HTR-8/SVneo (cell line): ENCODE data around the gene SPRYD3.
"Not testable (repeated sequence)": the region's sequence is repeated elsewhere in the genome, so short reads cannot be mapped to it uniquely, and the experiment has no call there.

Source experiments
- DNase-seq: peaks from one replicate; pipeline ENCODE4 v3.0.0; 2011; ENCODE audit warnings: low spot score, mixed read lengths; ENCODE audit not compliant: insufficient read length
- FAIRE-seq: peaks from 2 replicates; lab custom pipeline; 2011; peaks lifted over from hg19 to GRCh38; lab: Jason Lieb, UNC

The SPRYD3 gene

DNA sequence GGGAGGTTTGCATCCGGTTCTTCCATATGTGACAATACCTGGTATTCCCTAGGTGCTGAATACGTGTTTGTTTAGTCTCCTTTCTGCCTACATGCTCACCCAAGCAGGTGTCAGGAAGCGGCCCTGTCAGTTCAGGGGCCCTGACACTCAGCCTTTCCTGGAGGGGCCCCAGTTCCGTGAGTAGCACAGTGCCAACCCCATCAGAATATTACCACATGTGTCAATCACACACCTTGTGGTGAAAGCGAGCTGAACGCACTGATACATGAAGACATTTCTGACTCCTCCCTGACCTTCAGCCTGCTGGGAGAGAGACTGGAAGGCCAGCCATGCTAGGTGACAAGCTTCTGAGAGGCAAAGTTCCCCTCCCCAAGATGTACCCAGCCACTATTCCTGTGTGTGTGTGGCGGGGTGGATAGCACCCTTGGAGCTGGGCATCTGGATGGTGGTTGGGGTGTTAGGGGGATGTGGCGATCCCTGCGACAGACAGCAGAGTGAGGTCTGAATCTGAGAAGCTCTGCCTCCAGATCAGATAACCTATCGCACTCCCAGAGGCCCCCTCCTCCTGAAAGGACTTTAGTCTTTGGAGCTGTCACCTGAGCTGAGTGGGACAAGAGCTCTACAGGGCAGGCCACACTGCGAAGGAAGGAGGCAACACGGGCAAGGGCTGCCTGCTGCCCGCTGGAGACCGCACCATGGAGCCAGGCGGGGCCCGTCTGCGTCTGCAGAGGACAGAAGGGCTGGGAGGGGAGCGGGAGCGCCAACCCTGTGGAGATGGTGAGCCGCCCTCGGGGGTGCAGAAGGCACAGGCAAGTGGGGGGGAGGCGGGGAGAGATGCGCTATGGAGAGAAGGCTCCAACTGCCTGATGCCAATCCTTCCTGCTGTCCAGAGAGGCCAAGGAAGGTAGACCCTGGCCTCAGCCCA is 24.0 kb upstream of the SPRYD3 start, which contains the start of gene SOAT2:
Gene SOAT2, plus strand, starts transcription at position 604 of the 925 bp plus-strand sequence. Its CDS starts 92 bp downstream, at position 696.
- FAIRE-seq (no peak), DNase-seq (no peak)

GRCh38 chr12:53101931-53102781 is 23.0 kb upstream of the SPRYD3 start:
- FAIRE-seq, result no peak
- no peak for DNase-seq

DNA sequence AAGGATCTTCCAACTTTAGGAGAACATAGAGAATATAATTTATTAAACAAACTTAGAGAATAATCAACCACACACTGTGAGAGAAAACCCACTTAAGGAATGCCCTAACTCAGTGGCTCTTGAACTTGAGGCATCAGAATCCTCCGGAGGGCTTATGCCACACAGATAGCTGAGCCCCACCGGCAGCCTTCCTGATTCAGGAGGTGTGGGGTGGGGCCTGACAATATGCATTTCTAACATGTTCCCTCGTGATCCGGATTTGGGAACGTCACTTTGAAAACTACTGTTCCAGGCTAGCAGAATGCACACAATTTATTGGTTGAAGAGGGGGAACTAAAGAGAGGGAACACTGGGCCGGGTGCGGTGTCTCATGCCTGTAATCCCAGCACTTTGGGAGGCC is 22.1 kb upstream of the SPRYD3 start:
- DNase-seq (no peak), FAIRE-seq (no peak)

DNA sequence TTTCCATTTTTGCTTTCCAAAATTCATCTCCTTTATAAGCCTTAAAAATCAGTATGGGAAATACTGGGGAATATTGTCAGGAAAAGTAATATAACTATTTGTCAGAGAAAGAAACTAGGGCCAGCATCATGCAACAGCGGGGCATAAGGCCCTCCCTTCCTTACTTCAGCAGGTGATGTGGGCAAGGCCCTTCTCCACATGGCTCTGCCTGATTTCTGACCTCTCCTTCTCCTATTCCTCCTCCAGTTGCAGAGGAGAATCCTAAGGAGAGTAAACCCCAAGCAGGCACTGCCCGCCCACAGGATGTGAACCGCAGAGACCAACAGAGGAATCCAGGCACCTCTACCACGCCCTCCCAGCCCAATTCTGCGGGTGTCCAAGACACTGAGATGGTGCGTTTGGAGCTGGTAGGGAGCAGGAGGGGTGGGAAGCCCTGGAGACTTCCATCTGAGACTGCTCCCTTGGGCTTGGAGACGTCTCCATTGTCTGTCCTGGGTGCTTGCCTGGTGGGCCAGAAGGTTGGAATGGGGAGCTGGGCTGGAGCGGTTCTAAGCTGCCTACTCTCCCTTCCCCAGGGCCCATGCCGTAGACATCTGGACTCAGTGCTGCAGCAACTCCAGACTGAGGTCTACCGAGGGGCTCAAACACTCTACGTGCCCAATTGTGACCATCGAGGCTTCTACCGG is 21.4 kb upstream of the SPRYD3 start:
- FAIRE-seq (no peak), DNase-seq (no peak)

DNA sequence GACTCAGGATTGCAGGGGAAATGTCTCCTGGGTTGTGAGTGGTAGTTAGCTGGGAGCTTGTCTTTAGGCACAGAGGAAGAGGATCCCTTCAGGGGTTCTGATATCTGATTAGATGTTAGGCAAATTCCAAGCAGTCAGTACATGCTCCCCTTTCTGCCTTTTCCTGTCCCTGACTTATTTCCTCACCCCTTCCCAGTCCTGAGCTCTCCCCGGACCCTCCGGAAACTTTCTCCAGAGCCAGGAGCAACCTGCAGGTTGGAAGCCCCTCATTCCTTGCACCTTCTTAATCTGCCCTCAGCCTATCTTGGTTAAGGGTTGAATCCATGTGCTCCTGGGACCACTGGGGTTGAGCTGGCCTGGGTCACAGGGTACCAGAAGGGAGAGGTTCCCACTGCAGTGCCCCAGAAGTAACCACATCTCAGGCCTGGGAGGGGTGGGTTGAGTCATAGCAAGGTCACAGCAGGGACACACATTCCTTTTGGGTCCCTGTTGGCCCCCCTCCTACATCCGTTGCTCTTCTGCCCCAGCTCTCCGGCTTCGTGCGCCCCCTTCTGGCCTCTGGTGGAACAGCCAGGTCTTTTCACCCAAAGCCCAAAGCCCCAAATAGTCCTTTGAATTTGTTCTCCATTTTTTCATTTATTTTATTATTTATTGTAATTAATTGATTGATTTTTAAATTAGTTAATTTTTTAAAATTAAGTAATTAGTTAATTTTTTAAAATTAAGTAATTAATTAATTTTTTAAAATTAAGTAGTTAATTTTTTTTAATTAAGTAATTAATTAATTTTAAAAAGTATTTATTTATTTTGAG is 20.1 kb upstream of the SPRYD3 start:
- FAIRE-seq (peak; percentile 70), DNase-seq (peak; percentile 97)

- DNase-seq (peak; percentile 73), FAIRE-seq (peak; percentile 51)
Observed at GRCh38 chr12:53098354-53098981, 19.3 kb upstream of the SPRYD3 start.

GRCh38 chr12:53097564-53098353 is 18.6 kb upstream of the SPRYD3 start, which contains the start of gene IGFBP6:
IGFBP6 (plus strand) TSS chr12:53097667; CDS start chr12:53097718, 51 bp downstream.
- FAIRE-seq, result peak; percentile 58
- peak; percentile 30 for DNase-seq

DNA sequence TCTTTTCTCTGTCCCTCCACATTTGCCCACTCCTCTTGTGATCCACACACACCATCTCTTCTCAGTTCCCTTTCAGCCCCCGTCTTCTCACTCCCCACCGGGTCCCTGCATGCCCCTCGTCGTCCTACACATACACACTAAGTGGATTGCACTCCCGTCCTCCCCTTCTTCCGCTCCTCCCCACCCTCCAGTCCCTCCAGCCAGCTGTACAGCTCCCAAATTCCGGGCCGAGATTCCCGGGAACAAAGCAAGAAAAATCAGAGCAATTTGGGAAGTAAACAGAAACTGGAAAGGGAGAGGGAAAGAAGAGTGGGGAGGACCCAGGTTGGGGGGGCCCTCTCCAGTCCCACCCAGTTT is 18.0 kb upstream of the SPRYD3 start:
- FAIRE-seq (no peak), DNase-seq (peak; percentile 45)

DNA sequence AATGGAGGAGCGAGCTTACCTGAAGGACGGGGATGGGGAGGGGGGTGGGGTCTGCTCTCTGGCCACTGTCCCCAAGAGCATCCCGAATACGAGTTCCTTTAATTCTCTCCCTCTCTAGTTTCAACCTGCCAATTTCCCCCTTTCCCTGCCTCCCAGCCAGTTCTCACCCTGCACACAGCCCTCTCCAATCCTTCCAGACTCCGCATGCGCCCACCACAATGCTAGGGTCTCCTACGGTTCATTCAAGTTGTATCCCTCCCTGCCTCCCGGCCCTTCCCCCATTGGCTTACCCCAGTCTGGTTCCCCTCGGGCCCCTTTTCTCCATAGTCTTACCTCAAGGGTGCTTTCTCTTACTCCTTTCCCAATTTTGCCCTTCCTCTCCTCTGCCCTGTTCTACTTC is 17.6 kb upstream of the SPRYD3 start:
- no peak for FAIRE-seq
- DNase-seq, result no peak

DNA sequence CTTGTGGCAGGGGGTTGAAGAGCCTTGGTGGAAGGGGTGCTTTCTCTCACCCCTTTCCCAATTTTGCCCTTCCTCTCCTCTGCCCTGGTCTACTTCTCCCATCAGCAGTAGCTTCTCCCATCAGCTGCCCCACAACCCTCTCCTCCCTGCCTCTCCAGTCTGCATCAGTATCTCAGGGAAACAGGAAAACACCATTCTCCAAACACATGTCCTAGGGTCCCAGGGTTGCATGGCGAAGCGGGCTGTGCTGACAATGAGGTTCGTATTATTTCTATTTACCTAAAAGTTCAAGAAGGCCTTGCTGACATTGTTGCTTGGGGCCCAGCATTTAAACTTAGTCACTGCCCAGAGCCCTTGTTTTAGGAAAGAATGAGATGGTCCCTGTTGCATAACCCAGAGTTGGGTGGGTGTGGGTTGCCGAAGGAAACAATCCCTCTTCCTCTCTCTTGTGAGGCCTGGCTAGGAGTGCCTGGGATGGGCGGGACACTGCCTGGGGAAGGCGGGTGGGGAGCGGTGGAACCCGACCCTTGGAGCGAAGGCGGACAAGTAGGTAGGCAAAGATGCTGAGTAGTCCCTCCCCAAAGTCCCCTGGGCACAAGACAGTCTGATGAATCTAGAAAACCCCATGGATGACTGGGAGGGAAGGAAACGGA is 17.0 kb upstream of the SPRYD3 start:
- peak; percentile 41 for DNase-seq
- peak; percentile 64 for FAIRE-seq

GRCh38 chr12:53095596-53095895 is 16.4 kb upstream of the SPRYD3 start:
- DNase-seq, FAIRE-seq: not testable (repeated sequence)

DNA sequence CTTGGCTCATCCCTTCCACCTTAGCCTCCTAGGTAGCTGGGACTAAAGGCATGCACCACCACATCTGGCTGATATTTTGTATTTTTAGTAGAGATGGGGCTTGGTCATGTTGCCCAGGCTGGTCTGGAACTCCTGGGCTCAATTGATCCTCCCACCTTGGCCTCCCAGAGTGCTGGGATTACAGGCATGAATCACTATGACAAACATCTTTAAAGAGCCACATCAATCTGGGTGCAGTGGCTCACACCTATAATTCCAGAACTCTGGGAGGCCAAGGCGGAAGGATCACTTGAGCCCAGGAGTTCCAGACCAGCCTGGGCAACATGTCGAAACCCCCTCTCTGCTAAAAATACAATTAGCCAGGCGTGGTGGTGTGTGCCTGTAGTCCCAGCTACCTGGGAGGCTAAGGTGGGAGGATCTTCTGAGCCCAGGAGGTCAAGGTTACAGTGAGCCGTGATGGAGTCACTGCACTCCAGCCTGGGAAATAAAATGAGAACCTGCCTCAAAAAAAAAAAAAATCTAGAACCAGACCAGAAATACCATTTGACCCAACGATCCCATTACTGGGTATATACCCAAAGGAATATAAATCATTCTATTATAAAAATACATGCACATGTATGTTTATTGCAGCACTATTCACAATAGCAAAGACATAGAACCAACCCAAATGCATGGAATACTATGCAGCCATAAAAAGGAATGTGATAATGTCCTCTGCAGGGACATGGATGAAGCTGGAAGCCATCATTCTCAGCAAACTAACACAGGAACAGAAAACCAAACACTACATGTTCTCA is 15.8 kb upstream of the SPRYD3 start:
- not testable (repeated sequence) for DNase-seq, FAIRE-seq

- FAIRE-seq (no peak), DNase-seq (no peak)
Observed at GRCh38 chr12:53094394-53094787, 15.2 kb upstream of the SPRYD3 start.

DNA sequence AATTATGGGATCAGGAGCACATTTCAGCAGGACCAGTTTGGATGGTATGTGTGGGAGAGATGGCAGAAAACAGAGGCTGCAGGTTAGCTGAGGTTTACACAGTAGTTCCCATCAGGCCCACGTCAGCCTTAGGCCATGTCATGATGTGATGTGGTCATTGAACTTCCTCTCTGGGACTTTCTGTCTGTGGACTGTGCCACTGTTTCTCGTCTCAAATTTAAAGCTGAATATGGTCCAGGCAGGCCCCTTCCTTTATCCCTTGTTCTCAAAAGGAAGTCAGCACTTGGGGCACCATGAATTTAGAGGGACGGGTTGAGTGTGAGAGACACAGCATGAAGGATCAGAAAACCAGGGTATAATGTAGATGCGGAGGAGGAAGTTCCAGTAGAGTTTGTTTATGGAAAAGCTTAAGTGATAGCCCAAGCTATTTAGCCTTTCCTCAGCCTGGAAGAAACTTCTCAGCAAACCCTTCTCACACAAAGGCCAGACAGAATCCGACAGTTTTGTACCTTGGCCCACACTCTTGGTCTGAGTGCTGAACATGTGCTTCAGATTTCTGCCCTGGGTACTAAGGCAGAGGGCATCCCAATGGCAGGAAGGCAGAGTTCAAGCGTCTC is 14.7 kb upstream of the SPRYD3 start:
- DNase-seq (no peak), FAIRE-seq (no peak)

- no peak for FAIRE-seq
- no peak for DNase-seq
Observed at GRCh38 chr12:53091756-53092155, 12.6 kb upstream of the SPRYD3 start.

DNA sequence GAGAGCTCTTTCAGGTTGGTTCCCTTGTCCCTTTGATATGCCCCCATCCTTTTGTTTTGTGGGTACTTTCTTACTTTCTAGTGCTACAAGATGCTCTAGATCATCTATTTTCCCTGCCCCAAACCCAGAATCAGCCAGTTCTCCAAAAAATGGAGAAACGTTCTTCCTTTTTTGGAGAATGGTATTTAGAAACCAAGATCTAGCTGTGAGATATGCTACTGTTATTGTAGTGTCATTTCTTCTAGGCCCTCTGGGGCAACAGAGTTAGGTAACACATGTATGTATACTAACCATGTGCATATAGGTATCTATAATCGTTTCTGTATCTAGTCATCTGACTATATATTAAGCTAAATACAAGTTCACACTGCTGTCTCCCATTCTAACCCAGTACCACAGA is 11.4 kb upstream of the SPRYD3 start:
- no peak for DNase-seq
- FAIRE-seq, result no peak

GRCh38 chr12:53090105-53090504 is 10.9 kb upstream of the SPRYD3 start:
- FAIRE-seq, result no peak
- no peak for DNase-seq
